Stimulated activated effector memory CD8-positive, alpha-beta T cell treated with anti-CD3 and anti-CD28 coated beads, Interleukin-12 subunit alpha, Interleukin-12 subunit beta, amount 100 ng/mL, for 72 hours (primary cell): ENCODE results near the gene CLMN.

Source experiments
- ATAC-seq: fragments of 150-1000 bp; cut with Tn5 transposase; 2 replicates; pipeline ENCODE4 v1.10.0; 2021
- DNase-seq, 2 donors: peaks; one replicate each; pipeline ENCODE4 v3.0.0; 2021 to 2022; ENCODE audit warnings: low spot score in 2 of 2
- H3K27ac Mint-ChIP-seq: one replicate; pipeline ENCODE4 v1.8.0; 2022; ENCODE audit warnings: mild to moderate bottlenecking, mixed read lengths
- H3K36me3 Mint-ChIP-seq: one replicate; pipeline ENCODE4 v1.8.0; 2022; ENCODE audit warnings: mild to moderate bottlenecking, mixed read lengths
- H3K4me1 Mint-ChIP-seq: one replicate; pipeline ENCODE4 v1.8.0; 2022; ENCODE audit warnings: mixed read lengths
- H3K4me3 Mint-ChIP-seq: one replicate; pipeline ENCODE4 v1.8.0; 2022; ENCODE audit warnings: mild to moderate bottlenecking, mixed read lengths
- H3K9me3 Mint-ChIP-seq: one replicate; pipeline ENCODE4 v1.8.0; 2022; ENCODE audit warnings: mixed read lengths

CLMN gene

GRCh38 chr14:95352481-95352880 is 32.8 kb upstream of the CLMN start:
- Mint-ChIP-seq H3K36me3 (no peaks in the 10 kb centered on the region), H3K4me3 (no peak overlapping the region), H3K4me1 (no peaks in the 10 kb centered on the region), H3K27ac (no peak overlapping the region), H3K9me3 (peaks cover 4% of the 10 kb centered on the region)
- DNase-seq (no peak), ATAC-seq (no peak)

GRCh38 chr14:95349241-95349640 is 29.5 kb upstream of the CLMN start:
- DNase-seq (no peak), ATAC-seq (no peak)
- no peak overlapping the region for H3K4me3 Mint-ChIP-seq
- no peaks in the 10 kb centered on the region for H3K4me1 Mint-ChIP-seq
- H3K27ac Mint-ChIP-seq: no peak overlapping the region
- no peaks in the 10 kb centered on the region for H3K36me3 Mint-ChIP-seq
- H3K9me3 Mint-ChIP-seq: peaks cover 4% of the 10 kb centered on the region

- ATAC-seq: no peak
- Mint-ChIP-seq H3K9me3 (peaks cover under 1% of the 10 kb centered on the region), H3K4me3 (no peak overlapping the region), H3K4me1 (no peaks in the 10 kb centered on the region), H3K27ac (no peak overlapping the region), H3K36me3 (no peaks in the 10 kb centered on the region)
- DNase-seq: no peak
Measured at GRCh38 chr14:95348395-95349080, 28.8 kb upstream of the CLMN start.

GRCh38 chr14:95346820-95347219 is 27.1 kb upstream of the CLMN start:
- Mint-ChIP-seq H3K4me1 (no peaks in the 10 kb centered on the region), H3K27ac (no peak overlapping the region), H3K4me3 (no peak overlapping the region), H3K9me3 (no peaks in the 10 kb centered on the region), H3K36me3 (no peaks in the 10 kb centered on the region)
- no peak for ATAC-seq
- no peak for DNase-seq

GRCh38 chr14:95346266-95346665 is 26.6 kb upstream of the CLMN start:
- H3K4me3 Mint-ChIP-seq: no peak overlapping the region
- H3K27ac Mint-ChIP-seq: no peak overlapping the region
- no peaks in the 10 kb centered on the region for H3K36me3 Mint-ChIP-seq
- DNase-seq (no peak), ATAC-seq (no peak)
- H3K4me1 Mint-ChIP-seq: no peaks in the 10 kb centered on the region
- no peaks in the 10 kb centered on the region for H3K9me3 Mint-ChIP-seq

GRCh38 chr14:95345032-95345431 is 25.3 kb upstream of the CLMN start:
- H3K4me1 Mint-ChIP-seq: no peaks in the 10 kb centered on the region
- no peaks in the 10 kb centered on the region for H3K9me3 Mint-ChIP-seq
- no peak overlapping the region for H3K4me3 Mint-ChIP-seq
- no peaks in the 10 kb centered on the region for H3K36me3 Mint-ChIP-seq
- H3K27ac Mint-ChIP-seq: no peak overlapping the region
- ATAC-seq: no peak
- DNase-seq: no peak

GRCh38 chr14:95344536-95344935 is 24.8 kb upstream of the CLMN start:
- Mint-ChIP-seq H3K27ac (no peak overlapping the region), H3K36me3 (no peaks in the 10 kb centered on the region), H3K4me1 (no peaks in the 10 kb centered on the region), H3K4me3 (no peak overlapping the region), H3K9me3 (no peaks in the 10 kb centered on the region)
- ATAC-seq (no peak), DNase-seq (no peak)

- no peaks in the 10 kb centered on the region for H3K4me1 Mint-ChIP-seq
- no peaks in the 10 kb centered on the region for H3K36me3 Mint-ChIP-seq
- ATAC-seq (no peak), DNase-seq (no peak)
- H3K4me3 Mint-ChIP-seq: no peak overlapping the region
- no peak overlapping the region for H3K27ac Mint-ChIP-seq
- no peaks in the 10 kb centered on the region for H3K9me3 Mint-ChIP-seq
Measured at GRCh38 chr14:95341564-95341963, 21.9 kb upstream of the CLMN start.

GRCh38 chr14:95341115-95341514 is 21.4 kb upstream of the CLMN start:
- Mint-ChIP-seq H3K27ac (no peak overlapping the region), H3K9me3 (no peaks in the 10 kb centered on the region), H3K4me1 (no peaks in the 10 kb centered on the region), H3K36me3 (no peaks in the 10 kb centered on the region), H3K4me3 (no peak overlapping the region)
- ATAC-seq: no peak
- no peak for DNase-seq

- DNase-seq: no peak
- no peaks in the 10 kb centered on the region for H3K9me3 Mint-ChIP-seq
- H3K4me3 Mint-ChIP-seq: no peak overlapping the region
- no peak overlapping the region for H3K27ac Mint-ChIP-seq
- no peaks in the 10 kb centered on the region for H3K4me1 Mint-ChIP-seq
- H3K36me3 Mint-ChIP-seq: no peaks in the 10 kb centered on the region
- no peak for ATAC-seq
Measured at GRCh38 chr14:95340201-95340697, 20.5 kb upstream of the CLMN start.

- H3K27ac Mint-ChIP-seq: no peak overlapping the region
- H3K4me1 Mint-ChIP-seq: no peaks in the 10 kb centered on the region
- DNase-seq (no peak), ATAC-seq (no peak)
- no peak overlapping the region for H3K4me3 Mint-ChIP-seq
- no peaks in the 10 kb centered on the region for H3K9me3 Mint-ChIP-seq
- no peaks in the 10 kb centered on the region for H3K36me3 Mint-ChIP-seq
Measured at GRCh38 chr14:95339301-95339865, 19.7 kb upstream of the CLMN start.

GRCh38 chr14:95338436-95338835 is 18.7 kb upstream of the CLMN start:
- H3K4me1 Mint-ChIP-seq: no peaks in the 10 kb centered on the region
- no peaks in the 10 kb centered on the region for H3K36me3 Mint-ChIP-seq
- no peaks in the 10 kb centered on the region for H3K9me3 Mint-ChIP-seq
- DNase-seq: no peak
- ATAC-seq: no peak
- no peak overlapping the region for H3K27ac Mint-ChIP-seq
- H3K4me3 Mint-ChIP-seq: no peak overlapping the region

- no peak for ATAC-seq
- Mint-ChIP-seq H3K9me3 (no peaks in the 10 kb centered on the region), H3K36me3 (no peaks in the 10 kb centered on the region)
Measured at GRCh38 chr14:95337041-95337595, 17.4 kb upstream of the CLMN start.

GRCh38 chr14:95336192-95336760 is 16.6 kb upstream of the CLMN start:
- Mint-ChIP-seq H3K4me3 (no peak overlapping the region), H3K36me3 (no peaks in the 10 kb centered on the region), H3K4me1 (no peaks in the 10 kb centered on the region), H3K27ac (no peak overlapping the region), H3K9me3 (no peaks in the 10 kb centered on the region)
- ATAC-seq: no peak
- no peak for DNase-seq

More at GRCh38 chr14:95337041-95337595, 17.4 kb upstream of the CLMN start:
- no peak for DNase-seq
- H3K4me3 Mint-ChIP-seq: no peak overlapping the region
- H3K27ac Mint-ChIP-seq: no peak overlapping the region
- H3K4me1 Mint-ChIP-seq: no peaks in the 10 kb centered on the region

GRCh38 chr14:95335071-95335470 is 15.4 kb upstream of the CLMN start:
- ATAC-seq (no peak), DNase-seq (no peak)
- Mint-ChIP-seq H3K9me3 (no peaks in the 10 kb centered on the region), H3K27ac (no peak overlapping the region), H3K4me1 (no peaks in the 10 kb centered on the region), H3K36me3 (no peaks in the 10 kb centered on the region), H3K4me3 (no peak overlapping the region)

GRCh38 chr14:95334044-95334443 is 14.3 kb upstream of the CLMN start:
- Mint-ChIP-seq H3K9me3 (no peaks in the 10 kb centered on the region), H3K27ac (no peak overlapping the region), H3K4me1 (no peaks in the 10 kb centered on the region), H3K36me3 (no peaks in the 10 kb centered on the region), H3K4me3 (no peak overlapping the region)
- ATAC-seq (no peak), DNase-seq (no peak)
